HG03095 (cell line): ENCODE data around the gene CUL4B.
"Not testable (repeated sequence)": the region's sequence is repeated elsewhere in the genome, so short reads cannot be mapped to it uniquely, and the experiment has no call there.

ENCODE experiments used
- ATAC-seq: cut with Tn5 transposase; IDR thresholded peaks from one replicate; pipeline ENCODE4 v1.9.1; 2021; ENCODE audit warnings: moderate library complexity; ENCODE audit not compliant: unreplicated experiment

Gene CUL4B

DNA sequence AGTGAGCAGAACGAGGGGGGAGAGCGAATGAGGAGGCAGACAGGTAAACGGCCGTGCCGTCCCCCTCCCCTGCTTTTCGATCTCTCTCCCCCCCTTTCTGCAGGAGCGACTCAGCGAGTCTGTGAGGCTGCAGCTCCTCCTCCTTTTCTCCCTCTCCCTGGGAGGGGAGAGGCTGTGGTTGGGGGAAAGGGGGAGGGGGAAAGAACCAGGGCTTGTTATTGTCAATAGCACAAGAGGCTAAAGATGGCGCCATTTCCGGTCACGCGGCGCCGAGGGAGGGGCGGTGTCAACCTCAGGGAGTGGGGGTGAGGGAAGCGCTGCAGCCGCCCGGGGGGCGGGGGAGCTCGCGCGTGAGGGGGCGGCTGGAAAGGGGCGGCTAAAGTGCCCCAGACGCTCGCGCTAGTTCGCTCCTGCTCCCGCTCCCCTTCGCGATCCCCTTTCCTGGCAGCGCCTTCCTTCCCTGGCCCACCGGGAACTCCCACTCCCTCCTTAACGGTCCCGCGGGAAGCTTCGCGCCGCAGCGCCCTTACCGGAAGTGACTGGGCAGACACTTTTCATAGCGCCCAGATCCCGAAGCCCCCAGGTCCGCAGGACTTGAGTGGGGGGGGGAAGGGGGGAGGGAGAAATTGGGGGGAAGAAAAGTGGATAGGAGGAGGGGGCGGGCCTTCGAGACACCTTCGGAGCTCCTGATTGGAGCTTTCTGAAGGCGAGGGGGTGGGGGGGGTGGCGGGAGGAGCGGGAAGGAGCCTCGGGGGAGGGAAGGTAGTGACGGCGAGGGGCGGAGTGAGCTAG, at the start of gene CUL4B:
CUL4B (minus strand) TSS at position 121 of the 792 bp plus-strand sequence. CDS start 324 bp downstream, outside the sequence.
- ATAC-seq, result peak; percentile 81

- ATAC-seq, result peak; percentile 51
Measured at GRCh38 chrX:120604361-120604782, 43.6 kb upstream of the CUL4B start.

- peak; percentile 89 for ATAC-seq
Measured at GRCh38 chrX:120603707-120604360, 43.1 kb upstream of the CUL4B start, which contains the start of gene MCTS1. MCTS1 (plus strand) TSS chrX:120604101; CDS start chrX:120604237, 136 bp downstream.

DNA sequence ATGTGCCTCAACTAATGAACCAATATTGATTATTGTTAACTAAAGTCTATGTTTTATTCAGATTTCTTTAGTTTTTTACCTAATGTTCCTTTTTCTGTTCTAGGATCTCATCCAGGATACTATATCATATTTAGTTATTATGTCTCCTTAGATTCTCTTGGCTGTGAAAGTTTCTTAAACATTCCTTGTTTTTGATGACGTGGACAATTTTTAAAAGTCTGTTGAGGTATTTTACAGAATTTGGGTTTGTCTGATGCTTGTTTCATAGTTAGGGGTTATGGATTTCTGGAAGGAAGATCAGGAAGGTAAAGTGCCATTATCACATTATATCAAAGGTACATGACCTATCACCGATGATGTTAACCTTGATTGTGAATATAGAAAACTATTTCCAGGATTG, 24.9 kb upstream of the CUL4B start:
- ATAC-seq, result no peak

DNA sequence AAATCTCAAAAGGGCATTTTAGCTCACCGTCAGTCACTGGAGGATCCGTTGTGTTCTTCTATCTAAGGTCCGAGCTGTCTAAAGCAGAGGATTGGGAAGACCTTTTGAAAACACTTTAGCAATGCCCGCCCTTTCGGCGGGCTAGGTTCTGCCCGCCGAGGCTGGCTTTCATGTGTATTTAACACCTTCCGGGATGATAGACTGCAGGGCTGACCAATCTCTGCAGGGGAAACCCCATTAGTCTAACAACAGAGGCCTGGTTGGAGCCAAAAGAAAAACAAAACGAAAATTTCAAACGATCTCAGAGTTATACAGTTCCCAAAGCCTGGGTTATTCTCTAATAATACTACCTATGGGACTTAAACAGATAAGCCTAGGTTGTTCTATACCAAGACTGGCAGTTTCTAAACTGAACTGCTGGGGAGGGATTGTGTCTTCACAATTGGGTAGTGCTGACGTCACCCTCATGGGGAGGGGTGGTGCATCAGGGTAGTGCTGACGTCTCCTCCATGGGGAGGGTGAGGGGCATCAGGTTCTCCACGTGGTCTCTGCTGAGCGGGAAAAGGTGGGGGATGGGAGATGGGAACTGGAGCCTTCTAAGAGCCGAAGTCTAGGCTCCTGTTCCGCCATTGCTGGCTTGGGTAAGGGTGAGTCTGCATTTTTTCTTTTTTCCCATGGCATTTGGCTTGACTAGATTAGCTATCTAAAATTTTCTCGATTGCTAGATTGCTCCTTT, 14.8 kb upstream of the CUL4B start:
- no peak for ATAC-seq

DNA sequence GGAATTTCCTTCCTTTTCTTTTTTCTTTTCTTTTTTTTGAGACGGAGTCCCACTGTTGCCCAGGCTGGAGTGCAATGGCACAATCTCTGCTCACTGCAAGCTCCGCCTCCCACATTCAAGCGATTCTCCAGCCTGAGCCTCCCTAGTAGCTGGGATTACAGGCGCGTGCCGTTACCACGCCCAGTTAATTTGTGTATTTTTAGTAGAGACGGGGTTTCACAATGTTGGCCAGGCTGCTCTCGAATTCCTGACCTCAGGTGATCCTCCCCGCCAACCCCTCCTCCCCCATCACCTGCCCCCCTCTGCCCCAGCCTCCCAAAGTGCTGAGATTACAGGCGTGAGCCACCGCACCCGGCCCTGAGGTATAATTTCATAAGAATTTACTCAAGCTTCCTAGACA, 13.0 kb upstream of the CUL4B start:
- not testable (repeated sequence) for ATAC-seq

- ATAC-seq, result no peak
Measured at GRCh38 chrX:120570011-120570600, 9.3 kb upstream of the CUL4B start.

DNA sequence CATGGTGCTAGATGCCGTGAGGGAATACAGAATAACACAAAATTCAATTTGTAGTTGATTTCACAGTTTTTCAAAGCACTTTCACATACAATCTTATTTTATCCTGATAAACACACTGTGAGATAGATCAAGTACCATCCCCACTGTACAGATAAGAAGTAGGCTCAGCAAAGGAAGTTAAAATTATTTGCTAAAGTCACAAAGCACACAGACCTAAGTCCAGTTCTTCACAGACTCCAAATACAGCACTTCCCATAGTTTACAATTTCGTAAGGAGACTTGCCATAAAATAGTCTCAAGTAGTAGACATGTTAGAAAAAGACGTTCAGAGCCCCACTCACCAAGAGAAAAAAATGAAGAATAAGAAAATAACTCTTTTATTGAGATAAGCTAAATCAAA, 7.8 kb upstream of the CUL4B start:
- ATAC-seq, result no peak

DNA sequence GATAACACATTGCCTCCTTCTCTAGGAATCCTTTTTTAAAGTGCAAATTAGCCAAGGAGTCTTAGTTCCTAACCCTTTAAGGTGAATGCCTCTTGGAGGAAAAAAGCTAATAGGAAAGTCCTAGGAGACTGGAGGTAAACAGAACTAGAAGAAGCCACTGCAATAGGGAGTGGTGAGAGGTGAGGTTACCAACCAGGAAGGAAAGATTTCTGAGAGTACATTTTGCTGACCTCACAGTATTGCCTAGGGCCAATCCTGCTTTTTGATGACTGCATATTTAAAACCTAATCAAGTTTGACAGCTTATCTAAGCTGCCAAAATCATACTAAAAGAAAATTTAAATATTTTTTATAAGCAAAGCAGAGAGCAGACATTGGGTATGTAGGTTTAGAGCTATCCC, 7.3 kb upstream of the CUL4B start:
- ATAC-seq, result no peak

GRCh38 chrX:120566817-120567216, 6.1 kb upstream of the CUL4B start:
- ATAC-seq, result no peak

- no peak for ATAC-seq
Measured at GRCh38 chrX:120564925-120565324, 4.2 kb upstream of the CUL4B start.

GRCh38 chrX:120562569-120562926, 1.8 kb upstream of the CUL4B start:
- ATAC-seq, result no peak

- no peak for ATAC-seq
Measured at GRCh38 chrX:120561634-120562568, 1.1 kb upstream of the CUL4B start.

DNA sequence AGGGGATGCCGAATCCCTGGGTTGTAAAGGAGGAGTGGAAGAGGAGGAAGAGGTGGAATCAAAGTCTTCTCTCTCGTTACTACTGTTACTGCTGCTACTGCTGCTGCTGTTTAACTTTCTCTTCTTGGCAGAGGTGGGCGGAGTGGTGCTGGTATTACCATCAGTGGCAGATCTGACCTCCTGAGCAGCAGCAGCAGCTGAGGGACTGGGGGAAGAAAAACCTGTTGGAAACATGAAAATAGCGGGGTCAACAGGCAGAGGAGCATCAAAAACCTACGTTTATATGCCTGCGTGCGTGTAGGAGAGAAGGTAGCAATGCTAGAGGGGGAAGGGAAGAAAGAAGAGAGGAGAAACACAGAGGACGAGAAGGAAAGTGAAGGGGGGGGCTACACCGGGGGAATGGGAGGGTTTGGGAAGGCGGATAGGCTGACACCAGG, 339 bp downstream of the CUL4B start:
- ATAC-seq, result peak; percentile 18

DNA sequence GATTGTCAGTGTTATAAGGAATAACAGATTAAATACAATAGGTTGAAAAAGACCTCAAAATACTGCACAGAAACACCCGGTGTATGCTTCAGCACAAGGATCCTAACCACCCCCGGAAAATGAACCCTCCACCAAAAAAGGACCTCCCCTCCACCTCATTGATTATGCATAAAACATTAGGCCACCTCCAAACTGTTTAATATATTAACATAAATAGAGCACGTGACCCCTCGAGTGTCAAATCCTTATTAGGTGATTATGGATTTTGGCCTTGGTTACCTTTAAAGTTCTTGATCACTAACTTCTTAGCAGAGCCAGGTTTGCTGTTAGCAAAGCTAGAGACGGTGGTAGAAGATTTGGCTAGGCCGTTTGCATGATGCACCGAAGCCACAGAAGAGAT, 958 bp downstream of the CUL4B start:
- no peak for ATAC-seq

DNA sequence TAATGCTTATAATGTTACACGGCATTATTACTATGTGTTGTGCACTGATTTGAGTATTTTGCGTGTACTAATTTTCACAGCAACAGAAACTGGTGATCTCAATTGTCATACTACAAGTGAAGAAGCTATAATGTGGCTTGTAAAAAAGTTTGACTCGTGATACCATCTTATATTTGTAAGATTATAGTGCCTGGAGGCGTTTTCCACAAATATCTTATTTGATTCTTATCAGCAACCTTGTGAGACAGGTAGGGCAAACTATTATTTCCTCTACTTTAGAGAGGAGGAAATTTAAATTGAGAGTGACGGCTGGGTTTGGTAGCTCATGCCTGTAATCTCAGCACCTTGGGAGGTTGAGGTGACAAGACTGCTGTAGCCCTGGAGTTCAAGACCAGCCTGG, 4.5 kb downstream of the CUL4B start:
- no peak for ATAC-seq

GRCh38 chrX:120549483-120550452, 11.0 kb downstream of the CUL4B start:
- ATAC-seq, result no peak

DNA sequence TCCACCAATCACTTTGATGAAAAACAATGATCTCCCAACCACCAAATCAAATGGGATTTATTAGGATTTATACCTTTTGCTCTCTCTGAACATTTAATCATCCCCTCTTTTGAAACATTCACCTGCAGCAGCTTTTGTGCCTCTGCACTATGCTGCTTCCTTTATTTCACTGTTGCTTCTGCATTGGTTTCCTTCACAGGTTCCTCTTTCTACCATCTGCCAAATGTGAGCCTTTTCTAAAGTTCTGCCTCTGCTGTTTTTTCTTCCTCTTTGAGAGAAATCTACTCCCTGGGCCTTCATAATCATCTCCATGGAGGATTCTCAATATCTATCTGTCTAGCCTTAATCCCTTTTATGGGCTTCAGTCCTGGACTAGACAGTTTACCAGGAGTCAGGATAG, 24.7 kb downstream of the CUL4B start:
- ATAC-seq, result no peak
